ENCODE results near the gene FYTTD1.

FYTTD1 gene

DNA sequence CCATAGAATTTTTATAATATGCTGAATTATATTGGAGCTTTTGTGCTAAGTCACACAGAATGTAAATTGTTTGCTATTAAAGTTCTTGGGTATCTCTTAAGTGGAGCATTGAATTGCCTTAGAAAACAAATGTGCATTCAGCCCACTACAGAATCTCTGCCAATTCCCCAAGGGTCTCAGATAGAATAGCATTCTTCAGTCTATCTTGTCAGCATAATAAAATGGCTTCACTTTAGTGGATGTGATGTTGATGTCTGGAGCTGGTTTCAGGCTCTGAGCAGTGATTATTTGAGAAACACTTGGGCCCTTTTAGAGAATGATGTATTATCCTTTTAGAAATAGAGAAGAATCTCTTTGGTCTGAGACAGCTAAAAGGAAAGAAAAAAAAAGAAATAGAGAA, 86.6 kb downstream of the FYTTD1 start:
- no peak for DNase-seq
- no peaks in the 10 kb centered on the region for H3K4me1 Mint-ChIP-seq (ENCODE audit: low read depth in 2 of 2)
- peaks cover 83% of the 10 kb centered on the region for H3K36me3 Mint-ChIP-seq (ENCODE audit: insufficient read depth)
- no peak overlapping the region for H3K4me3 Mint-ChIP-seq
- H3K27me3 Mint-ChIP-seq, result no peaks in the 10 kb centered on the region
- no peak overlapping the region for H3K27ac Mint-ChIP-seq
- no peak for ATAC-seq (replicated peaks)
- H3K9me3 Mint-ChIP-seq, result no peaks in the 10 kb centered on the region

All from effector memory CD8-positive, alpha-beta T cell (primary cell).